Amniotic stem cell (primary cell): ENCODE results near the gene COX6B1.
"Not testable (repeated sequence)": the region's sequence is repeated elsewhere in the genome, so short reads cannot be mapped to it uniquely, and the experiment has no call there.

Source experiments
- DNase-seq: peaks from one replicate; lab custom pipeline; 2025; lab: John Stamatoyannopoulos, UW

Gene COX6B1

GRCh38 chr19:35633727-35634440, 14.2 kb upstream of the COX6B1 start:
- DNase-seq = no peak

- DNase-seq = no peak
These were observed 11.5 kb upstream of the COX6B1 start for GRCh38 chr19:35636651-35637050.

- DNase-seq = no peak
These were observed 11.0 kb upstream of the COX6B1 start for GRCh38 chr19:35637165-35637564.

GRCh38 chr19:35639321-35639639, 8.8 kb upstream of the COX6B1 start:
- DNase-seq = no peak

GRCh38 chr19:35639863-35640262, 8.3 kb upstream of the COX6B1 start:
- no peak for DNase-seq

GRCh38 chr19:35641515-35642151, 6.5 kb upstream of the COX6B1 start, which contains the start of gene ETV2:
Gene ETV2 (plus strand): TSS chr19:35641745. CDS start chr19:35642461, 716 bp downstream.
- no peak for DNase-seq

GRCh38 chr19:35642312-35642711, 5.8 kb upstream of the COX6B1 start:
- no peak for DNase-seq

GRCh38 chr19:35642798-35643254, 5.3 kb upstream of the COX6B1 start:
- DNase-seq = no peak

GRCh38 chr19:35643255-35644205, 4.6 kb upstream of the COX6B1 start:
- DNase-seq = peak; percentile 38

GRCh38 chr19:35644206-35644986, 3.7 kb upstream of the COX6B1 start:
- peak; percentile 77 for DNase-seq

GRCh38 chr19:35644987-35645679, 3.0 kb upstream of the COX6B1 start:
- DNase-seq = no peak

- DNase-seq = no peak
These were observed 2.2 kb upstream of the COX6B1 start for GRCh38 chr19:35645680-35646511.

- no peak for DNase-seq
These were observed 2.5 kb downstream of the COX6B1 start for GRCh38 chr19:35650581-35650980.

- DNase-seq = not testable (repeated sequence)
These were observed 6.7 kb downstream of the COX6B1 start for GRCh38 chr19:35654828-35655227.

GRCh38 chr19:35655600-35655999, 7.5 kb downstream of the COX6B1 start:
- DNase-seq = no peak

GRCh38 chr19:35656700-35657099, 8.6 kb downstream of the COX6B1 start:
- DNase-seq = no peak

GRCh38 chr19:35657904-35658700, 10.0 kb downstream of the COX6B1 start:
- no peak for DNase-seq

GRCh38 chr19:35661995-35662340, 13.8 kb downstream of the COX6B1 start:
- DNase-seq = no peak

GRCh38 chr19:35663981-35664380, 15.9 kb downstream of the COX6B1 start:
- DNase-seq = no peak
